ENCODE results near the gene WNT11.

- no peak for TF ChIP-seq CTCF (IDR thresholded peaks at IDR 0.05)
- TF ChIP-seq POLR2A (IDR thresholded peaks at IDR 0.05): no peak
These were observed 38.7 kb downstream of the WNT11 start for GRCh38 chr11:76167590-76167989.
